ENCODE results near the gene PGAM1.
"Not testable (repeated sequence)": the region's sequence is repeated elsewhere in the genome, so short reads cannot be mapped to it uniquely, and the experiment has no call there.

Gene PGAM1

GRCh38 chr10:97462309-97462708 lies 36.3 kb downstream of the PGAM1 start:
- H3K9me3 Mint-ChIP-seq = no peaks in the 10 kb centered on the region
- no peaks in the 10 kb centered on the region for H3K4me1 Mint-ChIP-seq
- DNase-seq (no peak), ATAC-seq (no peak)
- H3K27ac Mint-ChIP-seq = no peak overlapping the region
- no peaks in the 10 kb centered on the region for H3K27me3 Mint-ChIP-seq
- no peak overlapping the region for H3K4me3 Mint-ChIP-seq

GRCh38 chr10:97463363-97464132 lies 37.6 kb downstream of the PGAM1 start:
- H3K4me3 Mint-ChIP-seq = no peak overlapping the region
- no peaks in the 10 kb centered on the region for H3K27me3 Mint-ChIP-seq
- H3K27ac Mint-ChIP-seq = peak overlapping the region in 1 of 2 donors; percentile 85
- no peaks in the 10 kb centered on the region for H3K9me3 Mint-ChIP-seq
- no peaks in the 10 kb centered on the region for H3K4me1 Mint-ChIP-seq
- ATAC-seq = peak; percentile 63
- DNase-seq = peak in 1 of 2 donors; percentile 24

GRCh38 chr10:97464226-97464625 lies 38.2 kb downstream of the PGAM1 start:
- Mint-ChIP-seq H3K27me3 (no peaks in the 10 kb centered on the region), H3K27ac (peak overlapping the region in 1 of 2 donors; percentile 85), H3K4me3 (no peak overlapping the region), H3K4me1 (no peaks in the 10 kb centered on the region), H3K9me3 (no peaks in the 10 kb centered on the region)
- DNase-seq (no peak), ATAC-seq (no peak)

- H3K4me3 Mint-ChIP-seq = no peak overlapping the region
- no peak overlapping the region for H3K27ac Mint-ChIP-seq
- DNase-seq (no peak), ATAC-seq (peak; percentile 25)
- no peaks in the 10 kb centered on the region for H3K27me3 Mint-ChIP-seq
- no peaks in the 10 kb centered on the region for H3K4me1 Mint-ChIP-seq
- H3K9me3 Mint-ChIP-seq = no peaks in the 10 kb centered on the region
Measured at GRCh38 chr10:97465982-97466381, 40.0 kb downstream of the PGAM1 start.

GRCh38 chr10:97466755-97467154 lies 40.8 kb downstream of the PGAM1 start:
- Mint-ChIP-seq H3K4me3 (no peak overlapping the region), H3K27ac (no peak overlapping the region), H3K4me1 (no peaks in the 10 kb centered on the region), H3K27me3 (no peaks in the 10 kb centered on the region), H3K9me3 (no peaks in the 10 kb centered on the region)
- DNase-seq (no peak), ATAC-seq (no peak)

- Mint-ChIP-seq H3K27ac (peak overlapping the region in 1 of 2 donors; percentile 25), H3K4me3 (no peak overlapping the region), H3K4me1 (no peaks in the 10 kb centered on the region), H3K27me3 (no peaks in the 10 kb centered on the region), H3K9me3 (no peaks in the 10 kb centered on the region)
- ATAC-seq = no peak
- no peak for DNase-seq
Measured at GRCh38 chr10:97468162-97468561, 42.2 kb downstream of the PGAM1 start.

GRCh38 chr10:97468781-97469180 lies 42.8 kb downstream of the PGAM1 start:
- H3K27me3 Mint-ChIP-seq, H3K4me1 Mint-ChIP-seq, H3K4me3 Mint-ChIP-seq, H3K9me3 Mint-ChIP-seq, DNase-seq, ATAC-seq: not testable (repeated sequence)
- peak overlapping the region; percentile 25 to 78 for H3K27ac Mint-ChIP-seq

GRCh38 chr10:97474918-97475317 lies 48.9 kb downstream of the PGAM1 start:
- Mint-ChIP-seq H3K27me3 (no peaks in the 10 kb centered on the region), H3K4me3 (no peak overlapping the region), H3K9me3 (no peaks in the 10 kb centered on the region), H3K4me1 (no peaks in the 10 kb centered on the region), H3K27ac (peak overlapping the region in 1 of 2 donors; percentile 21)
- ATAC-seq = no peak
- DNase-seq = no peak

- Mint-ChIP-seq H3K27ac (peak overlapping the region in 1 of 2 donors; percentile 47), H3K9me3 (no peaks in the 10 kb centered on the region), H3K4me1 (no peaks in the 10 kb centered on the region), H3K27me3 (no peaks in the 10 kb centered on the region), H3K4me3 (no peak overlapping the region)
- ATAC-seq (no peak), DNase-seq (no peak)
Measured at GRCh38 chr10:97475936-97476594, 50.1 kb downstream of the PGAM1 start.

- DNase-seq, ATAC-seq, H3K9me3 Mint-ChIP-seq, H3K27ac Mint-ChIP-seq, H3K27me3 Mint-ChIP-seq, H3K4me3 Mint-ChIP-seq, H3K4me1 Mint-ChIP-seq: not testable (repeated sequence)
Measured at GRCh38 chr10:97479410-97479809, 53.4 kb downstream of the PGAM1 start.

GRCh38 chr10:97479939-97480338 lies 53.9 kb downstream of the PGAM1 start:
- Mint-ChIP-seq H3K9me3 (no peaks in the 10 kb centered on the region), H3K4me1 (no peaks in the 10 kb centered on the region), H3K27ac (peak overlapping the region in 1 of 2 donors; percentile 80), H3K27me3 (no peaks in the 10 kb centered on the region), H3K4me3 (no peak overlapping the region)
- ATAC-seq (no peak), DNase-seq (no peak)

GRCh38 chr10:97481071-97481470 lies 55.1 kb downstream of the PGAM1 start:
- Mint-ChIP-seq H3K4me3 (no peak overlapping the region), H3K27me3 (no peaks in the 10 kb centered on the region), H3K27ac (peak overlapping the region in 1 of 2 donors; percentile 77), H3K9me3 (no peaks in the 10 kb centered on the region), H3K4me1 (peaks cover 5% of the 10 kb centered on the region)
- no peak for ATAC-seq
- no peak for DNase-seq

- Mint-ChIP-seq H3K4me3 (no peak overlapping the region), H3K4me1 (peaks cover 8% of the 10 kb centered on the region), H3K9me3 (no peaks in the 10 kb centered on the region), H3K27me3 (no peaks in the 10 kb centered on the region), H3K27ac (no peak overlapping the region)
- ATAC-seq (no peak), DNase-seq (no peak)
Measured at GRCh38 chr10:97482381-97482780, 56.4 kb downstream of the PGAM1 start.
